IPS-NIHi7 (cell line): Measurements from ENCODE around the gene GARIN5A.

ENCODE experiments used
- DNase-seq: peaks from one replicate; pipeline ENCODE4 v3.0.0; 2012; ENCODE audit warnings: mixed read lengths; ENCODE audit errors: extremely low spot score

Gene GARIN5A

GRCh38 chr19:50417111-50418081 is 59.3 kb downstream of the GARIN5A start:
- no peak for DNase-seq
